Retina (tissue), 1 donor: ENCODE measurements around the gene SLC35E4.
"Not testable (repeated sequence)": the region's sequence is repeated elsewhere in the genome, so short reads cannot be mapped to it uniquely, and the experiment has no call there.

Experiments used
- DNase-seq: peaks from one replicate; pipeline ENCODE4 v3.0.0-alpha.2; 2016

The SLC35E4 gene, protein sequence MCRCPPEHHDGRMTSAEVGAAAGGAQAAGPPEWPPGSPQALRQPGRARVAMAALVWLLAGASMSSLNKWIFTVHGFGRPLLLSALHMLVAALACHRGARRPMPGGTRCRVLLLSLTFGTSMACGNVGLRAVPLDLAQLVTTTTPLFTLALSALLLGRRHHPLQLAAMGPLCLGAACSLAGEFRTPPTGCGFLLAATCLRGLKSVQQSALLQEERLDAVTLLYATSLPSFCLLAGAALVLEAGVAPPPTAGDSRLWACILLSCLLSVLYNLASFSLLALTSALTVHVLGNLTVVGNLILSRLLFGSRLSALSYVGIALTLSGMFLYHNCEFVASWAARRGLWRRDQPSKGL

DNA sequence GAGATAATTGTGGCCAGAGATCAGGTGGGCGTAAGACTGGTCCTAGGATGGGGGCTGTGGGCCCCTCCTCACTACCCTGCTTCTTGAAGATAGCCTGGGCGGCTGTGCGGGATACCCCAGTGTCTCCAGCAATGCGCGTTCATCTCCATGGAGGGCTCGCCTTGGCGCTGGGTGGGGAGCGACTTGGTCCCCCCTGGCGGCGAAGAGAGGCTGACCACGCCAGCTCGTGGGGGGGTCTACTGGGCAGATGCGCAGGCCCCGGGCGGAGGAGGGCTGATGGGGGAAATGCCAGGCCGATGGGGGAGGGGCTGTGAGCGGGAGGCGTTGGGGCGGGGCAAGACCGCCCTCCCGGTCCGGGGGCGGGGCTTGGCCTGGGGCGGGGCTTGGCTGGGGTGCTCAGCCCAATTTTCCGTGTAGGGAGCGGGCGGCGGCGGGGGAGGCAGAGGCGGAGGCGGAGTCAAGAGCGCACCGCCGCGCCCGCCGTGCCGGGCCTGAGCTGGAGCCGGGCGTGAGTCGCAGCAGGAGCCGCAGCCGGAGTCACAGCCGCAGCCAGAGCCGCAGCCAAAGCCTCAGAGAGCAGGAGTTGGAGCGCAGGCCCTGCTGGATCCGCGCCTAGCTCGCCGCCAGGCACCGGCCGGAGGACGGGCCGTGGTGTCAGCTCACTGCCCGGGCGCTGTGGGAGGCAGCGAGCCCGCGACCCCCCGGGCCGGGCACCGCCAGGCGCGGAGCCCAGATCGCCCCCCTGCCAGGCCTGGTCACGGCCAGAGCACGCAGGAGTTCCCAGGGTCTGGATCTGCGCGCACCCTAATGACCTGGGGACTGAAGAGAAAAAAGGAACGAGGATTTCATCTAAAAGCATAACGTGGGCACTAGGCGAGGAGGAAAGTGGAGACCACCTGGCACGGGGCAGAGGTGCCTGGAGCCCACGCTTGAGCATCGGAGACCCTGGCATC is at the start of gene SLC35E4:
Gene SLC35E4, plus strand, starts transcription at position 509 of the 953 bp plus-strand sequence. CDS start 670 bp downstream, outside the sequence.
- DNase-seq: peak; percentile 86

DNA sequence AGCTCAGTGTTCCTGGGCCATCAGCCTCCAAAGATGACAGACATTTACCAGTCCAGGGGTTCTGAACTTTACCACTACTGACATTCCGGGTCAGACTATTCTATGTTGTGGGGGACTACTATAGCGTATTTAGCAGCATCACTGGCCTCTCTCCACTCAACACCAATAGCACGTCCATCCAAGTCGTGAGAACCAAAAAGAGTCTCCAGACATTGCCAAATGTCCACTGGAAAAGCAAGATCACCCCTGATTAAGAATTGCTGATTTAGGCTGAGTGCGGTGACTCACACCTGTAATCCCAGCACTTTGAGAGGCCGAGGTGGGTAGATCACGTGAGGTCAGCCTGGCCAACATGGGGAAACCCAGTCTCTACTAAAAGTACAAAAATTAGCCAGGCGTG is 49.2 kb upstream of the SLC35E4 start:
- no peak for DNase-seq

DNA sequence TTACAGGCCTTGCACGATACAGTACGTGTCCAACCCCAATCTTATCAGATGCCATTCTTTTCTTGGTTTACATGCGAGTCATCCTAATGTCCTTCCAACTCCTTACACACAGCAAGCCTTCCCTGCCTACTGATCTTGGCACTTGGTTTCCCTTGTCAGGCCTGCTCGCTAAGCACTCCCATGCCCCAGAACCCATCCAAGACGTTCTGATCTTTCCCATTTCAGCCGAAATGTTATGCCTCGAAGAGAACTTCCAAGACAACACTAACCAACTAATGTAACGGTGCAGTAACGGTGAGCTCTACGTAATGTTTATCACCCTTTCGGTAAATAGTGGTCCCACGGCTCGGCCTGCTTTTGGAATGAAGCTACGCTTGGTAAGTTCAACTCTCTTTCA is 44.4 kb upstream of the SLC35E4 start:
- DNase-seq: no peak

DNA sequence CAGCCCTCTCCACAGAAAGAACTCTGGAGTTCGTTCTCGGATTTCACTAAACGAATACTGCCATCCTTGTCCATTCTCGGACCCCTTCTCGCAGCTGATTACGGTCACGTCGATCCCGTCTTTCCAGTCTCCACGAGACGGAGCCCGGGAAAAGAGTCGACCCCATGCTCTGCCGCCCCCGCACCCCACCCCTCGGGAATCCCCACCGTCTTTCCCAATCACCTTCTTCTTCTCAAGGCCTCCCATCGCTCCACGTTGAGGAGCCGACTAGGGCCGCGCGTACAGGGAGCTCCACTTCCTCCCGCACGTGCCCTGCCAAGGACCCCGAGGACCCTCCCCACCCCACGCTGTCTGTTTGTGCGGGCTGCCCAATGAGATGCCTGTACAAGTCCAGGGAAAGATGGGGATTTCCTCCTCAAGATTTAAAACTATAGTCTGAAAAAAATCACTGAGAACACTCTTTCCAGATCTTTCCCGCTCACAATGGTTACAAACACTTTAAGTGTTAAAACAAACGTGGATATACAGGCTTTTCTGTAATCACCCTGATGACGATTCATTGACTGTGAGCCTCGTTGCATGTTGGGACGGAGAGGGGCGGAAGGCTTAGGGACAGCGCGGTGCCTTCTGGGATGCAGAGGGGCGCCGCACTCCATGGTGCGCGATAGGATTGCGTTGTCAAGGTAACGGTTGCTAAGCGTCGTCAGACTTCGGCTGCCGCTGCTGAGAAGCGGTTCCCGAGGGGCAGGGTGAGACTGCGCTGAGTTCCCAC is 43.8 kb upstream of the SLC35E4 start, which contains the start of gene PES1:
Gene PES1, minus strand, starts transcription at position 323 of the 772 bp plus-strand sequence. Its CDS starts 77 bp downstream, at position 246.
- peak; percentile 100 for DNase-seq

DNA sequence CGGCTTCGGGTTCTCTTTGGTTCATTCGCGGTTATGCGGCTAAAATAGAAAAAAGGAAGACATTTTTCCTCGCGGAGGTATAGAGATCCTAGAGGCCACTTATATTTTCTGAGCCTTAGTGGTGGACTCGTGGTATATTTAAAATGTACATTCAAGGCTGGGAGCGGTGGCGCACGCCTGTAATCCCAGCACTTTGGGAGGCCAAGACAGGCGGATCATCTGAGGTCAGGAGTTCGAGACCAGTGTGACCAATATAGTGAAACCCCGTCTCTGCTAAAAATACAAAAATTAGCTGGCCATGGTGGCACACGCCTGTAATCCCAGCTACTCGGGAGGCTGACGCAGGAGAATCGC is 43.2 kb upstream of the SLC35E4 start:
- not testable (repeated sequence) for DNase-seq

DNA sequence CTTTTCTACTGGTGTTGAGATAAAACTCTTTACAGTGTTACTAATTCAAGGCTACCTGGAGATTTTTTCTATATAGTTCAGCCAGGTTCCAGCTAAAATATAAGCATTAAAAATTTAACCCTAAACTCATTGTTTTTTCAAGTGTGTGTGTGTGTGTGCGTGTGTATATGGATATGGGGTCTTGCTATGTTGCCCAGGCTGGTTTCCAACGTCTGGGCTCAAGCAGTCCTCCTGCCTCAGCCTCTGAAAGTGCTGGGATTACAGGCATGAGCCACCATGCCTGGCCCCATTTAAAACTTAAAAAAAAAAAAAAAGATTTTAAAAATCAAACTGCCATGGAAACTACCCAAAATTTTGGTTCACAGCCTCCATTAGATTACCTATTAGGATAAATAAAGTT is 39.4 kb upstream of the SLC35E4 start:
- DNase-seq: no peak

DNA sequence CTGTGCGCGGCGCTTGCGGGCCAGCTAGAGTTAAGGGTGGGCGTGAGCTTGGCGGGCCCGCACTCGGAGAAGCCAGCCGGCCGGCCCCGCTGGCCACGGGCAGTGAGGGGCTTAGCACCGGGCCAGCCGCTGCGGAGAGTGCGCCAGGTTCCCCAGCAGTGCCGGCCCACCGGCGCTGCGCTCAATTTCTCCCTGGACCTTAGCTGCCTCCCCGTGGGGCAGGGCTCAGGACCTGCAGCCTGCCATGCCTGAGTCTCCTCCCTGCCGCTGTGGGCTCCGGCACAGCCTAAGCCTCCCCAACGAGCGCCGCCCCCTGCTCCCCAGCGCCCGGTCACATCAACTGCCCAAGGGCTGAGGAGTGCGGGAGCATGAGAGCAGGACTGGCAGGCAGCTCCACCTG is 38.7 kb upstream of the SLC35E4 start:
- DNase-seq: no peak

DNA sequence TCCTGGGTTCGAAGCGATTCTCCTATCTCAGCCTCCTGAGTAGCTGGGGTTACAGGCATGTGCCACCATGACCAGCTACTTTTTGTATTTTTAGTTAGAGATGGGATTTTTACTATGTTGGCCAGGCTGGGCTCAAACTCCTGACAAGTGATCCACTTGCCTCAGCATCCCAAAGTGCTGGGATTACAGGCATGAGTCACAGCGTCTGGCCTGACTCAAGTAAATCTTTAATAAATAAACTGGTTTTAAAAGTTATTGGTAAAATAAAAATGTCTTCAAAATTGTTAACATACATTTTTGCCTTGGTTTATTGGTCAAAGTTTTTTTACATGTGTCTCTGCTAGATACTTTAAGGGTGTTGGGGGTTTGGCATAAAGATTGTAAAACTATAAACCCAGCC is 36.6 kb upstream of the SLC35E4 start:
- DNase-seq: no peak

DNA sequence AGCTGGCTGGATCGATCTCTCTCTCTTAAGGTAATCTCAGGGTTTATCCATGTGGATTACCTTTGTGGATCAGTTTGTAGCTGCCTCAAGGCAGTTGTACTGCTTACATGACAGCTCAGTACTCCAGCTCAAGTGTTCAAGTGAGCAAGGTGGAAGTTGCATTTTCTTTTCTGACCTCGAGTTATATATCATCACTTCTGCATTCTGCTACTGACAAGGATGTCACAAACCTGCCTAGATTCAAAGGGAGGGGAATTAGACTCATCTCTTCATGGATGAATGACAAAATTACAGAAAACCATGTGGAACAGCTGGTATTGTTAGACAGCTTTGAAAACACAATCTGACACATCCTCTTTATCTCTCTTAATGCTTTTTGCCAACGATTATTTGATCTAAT is 34.7 kb upstream of the SLC35E4 start:
- peak; percentile 25 for DNase-seq

DNA sequence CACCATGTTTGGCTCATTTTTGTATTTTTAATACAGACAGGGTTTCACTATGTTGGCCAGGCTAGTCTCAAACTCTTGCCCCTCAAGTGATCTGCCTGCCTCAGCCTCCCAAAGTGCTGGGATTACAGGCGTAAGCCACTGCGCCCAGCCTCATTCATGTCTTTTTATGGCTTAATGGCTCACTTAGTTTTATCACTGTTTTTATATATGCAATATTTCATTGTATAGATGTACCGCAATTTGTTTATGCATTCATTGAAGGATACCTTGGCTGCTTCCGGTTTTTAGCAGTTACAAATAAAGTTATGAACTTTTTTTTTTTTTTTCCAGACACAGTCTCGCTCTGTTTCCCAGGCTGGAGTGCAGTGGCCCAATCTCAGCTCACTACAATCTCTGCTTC is 34.1 kb upstream of the SLC35E4 start:
- no peak for DNase-seq

DNA sequence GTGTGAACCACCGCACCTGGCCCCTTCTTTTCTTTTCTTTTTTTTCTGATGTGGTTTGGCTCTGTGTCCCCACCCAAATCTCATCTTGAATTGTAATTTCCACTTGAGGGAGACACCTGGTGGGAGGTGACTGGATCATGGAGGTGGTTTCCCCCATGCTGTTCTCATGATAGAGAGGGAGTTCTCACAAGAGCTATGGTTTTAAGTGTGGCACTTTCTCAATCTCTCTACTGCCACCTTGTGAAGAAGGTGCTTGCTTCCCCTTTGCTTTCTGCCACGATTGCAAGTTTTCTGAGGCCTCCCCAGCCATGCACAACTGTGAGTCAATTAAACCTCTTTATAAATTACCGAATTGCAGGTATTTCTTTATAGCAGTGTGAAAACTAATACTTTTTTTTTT is 33.5 kb upstream of the SLC35E4 start:
- peak; percentile 12 for DNase-seq

DNA sequence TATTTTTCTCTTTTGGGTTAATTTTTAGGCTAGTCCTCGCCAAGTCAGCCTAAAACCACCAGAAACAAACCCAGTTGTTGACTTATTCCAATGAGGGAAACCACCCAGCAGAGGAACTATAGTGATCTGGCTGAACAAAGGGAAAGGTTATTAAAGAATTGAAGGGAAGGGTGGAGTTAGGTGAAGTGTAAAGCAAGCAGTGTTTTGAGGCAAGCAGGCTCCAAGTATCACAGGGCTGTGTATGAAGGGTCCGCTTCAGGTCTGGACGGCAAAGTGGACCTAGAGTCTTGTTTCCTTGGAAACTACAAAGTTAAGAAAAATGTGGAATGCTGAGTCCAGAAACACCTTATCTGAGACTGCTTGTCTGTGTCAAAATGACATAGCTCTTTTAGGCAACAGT is 31.8 kb upstream of the SLC35E4 start:
- DNase-seq: no peak

DNA sequence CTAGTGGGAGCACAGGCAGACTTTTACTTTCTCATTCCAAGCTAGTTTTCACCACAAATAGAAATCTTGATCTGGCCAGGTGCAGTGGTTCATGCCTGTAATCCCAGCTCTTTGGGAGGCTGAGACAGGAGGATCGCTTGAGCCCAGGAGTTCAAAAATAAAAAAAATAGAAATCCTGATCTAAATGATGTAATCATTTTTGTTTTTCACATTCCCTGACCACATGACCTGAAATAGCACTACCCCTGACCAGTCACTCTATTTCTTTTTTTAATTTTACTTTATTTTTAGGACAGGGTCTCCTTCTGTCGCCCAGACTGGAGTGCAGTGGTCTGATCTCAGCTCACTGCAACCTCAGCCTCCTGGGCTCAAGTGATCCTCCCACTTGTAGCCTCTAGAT is 30.9 kb upstream of the SLC35E4 start:
- DNase-seq: no peak

DNA sequence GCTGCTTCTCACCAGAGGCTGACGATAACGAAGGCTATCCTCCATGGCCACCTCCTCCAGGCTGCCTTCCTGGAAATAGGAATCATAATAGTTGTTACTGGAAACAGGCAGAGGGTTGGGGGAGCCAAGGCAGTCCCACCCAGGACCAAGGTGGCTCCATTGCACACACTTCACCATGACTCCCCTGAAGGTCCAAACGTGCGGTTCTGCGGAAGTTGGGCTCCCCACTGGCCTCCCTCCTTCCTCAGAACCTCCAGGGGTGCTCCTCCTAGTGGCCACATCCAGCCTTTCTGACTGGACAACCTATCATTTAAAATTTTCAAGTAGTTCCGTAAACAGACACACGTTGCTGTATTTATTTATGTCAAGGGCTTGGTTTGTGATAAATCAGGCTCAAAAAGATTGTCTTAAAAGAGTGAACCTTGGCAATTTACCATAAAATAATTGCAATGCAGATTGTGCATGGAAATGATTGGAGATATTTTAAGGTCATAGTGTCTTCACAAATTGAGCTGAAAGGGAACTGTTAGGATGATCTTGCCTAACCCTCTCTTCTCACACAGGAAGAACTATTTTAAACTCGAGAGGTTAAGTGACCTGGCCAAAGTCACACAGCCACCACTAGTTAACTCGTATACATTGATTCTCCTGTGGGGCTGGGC is 30.0 kb upstream of the SLC35E4 start:
- peak; percentile 48 for DNase-seq

DNA sequence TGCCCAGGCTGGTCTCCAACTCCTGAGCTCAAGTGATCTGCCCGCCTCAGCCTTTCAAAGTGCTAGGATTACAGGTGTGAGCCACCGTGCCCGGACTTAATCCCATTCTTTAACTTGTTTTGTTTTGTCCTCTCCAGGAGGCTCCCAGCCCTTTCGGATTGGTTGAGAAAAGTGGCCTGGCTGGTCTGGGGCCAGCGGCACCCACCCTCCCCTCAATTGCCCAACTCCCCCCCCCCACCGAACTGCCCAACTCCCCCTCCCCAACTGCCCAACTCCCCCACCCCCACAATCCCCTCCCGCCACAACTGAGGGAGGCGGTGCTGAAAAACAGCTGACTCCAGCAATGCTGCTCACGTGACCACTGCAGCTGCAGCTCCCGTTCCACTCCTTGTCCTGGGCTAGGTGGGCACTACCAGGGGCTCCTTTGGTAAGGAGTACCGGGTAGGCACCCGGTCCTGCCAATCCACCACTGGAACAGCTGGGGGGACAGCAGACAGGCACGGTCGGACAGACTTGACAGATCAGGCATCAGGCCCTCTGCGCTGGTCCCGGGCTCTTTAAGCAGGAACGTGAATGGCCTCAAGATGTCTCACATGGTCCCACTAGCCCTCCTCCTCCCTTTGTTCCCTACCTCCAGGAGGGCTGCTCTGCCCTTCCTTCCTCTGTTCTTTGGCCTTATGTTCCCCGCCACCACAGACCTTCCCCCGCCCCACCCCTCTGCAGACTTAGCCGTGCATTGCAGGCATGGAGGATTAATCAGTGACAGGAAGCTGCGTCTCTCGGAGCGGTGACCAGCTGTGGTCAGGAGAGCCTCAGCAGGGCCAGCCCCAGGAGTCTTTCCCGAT is 28.9 kb upstream of the SLC35E4 start, which contains the start of gene TCN2:
Gene TCN2, plus strand, starts transcription at position 720 of the 845 bp plus-strand sequence. CDS start 158 bp downstream, outside the sequence.
- peak; percentile 89 for DNase-seq

DNA sequence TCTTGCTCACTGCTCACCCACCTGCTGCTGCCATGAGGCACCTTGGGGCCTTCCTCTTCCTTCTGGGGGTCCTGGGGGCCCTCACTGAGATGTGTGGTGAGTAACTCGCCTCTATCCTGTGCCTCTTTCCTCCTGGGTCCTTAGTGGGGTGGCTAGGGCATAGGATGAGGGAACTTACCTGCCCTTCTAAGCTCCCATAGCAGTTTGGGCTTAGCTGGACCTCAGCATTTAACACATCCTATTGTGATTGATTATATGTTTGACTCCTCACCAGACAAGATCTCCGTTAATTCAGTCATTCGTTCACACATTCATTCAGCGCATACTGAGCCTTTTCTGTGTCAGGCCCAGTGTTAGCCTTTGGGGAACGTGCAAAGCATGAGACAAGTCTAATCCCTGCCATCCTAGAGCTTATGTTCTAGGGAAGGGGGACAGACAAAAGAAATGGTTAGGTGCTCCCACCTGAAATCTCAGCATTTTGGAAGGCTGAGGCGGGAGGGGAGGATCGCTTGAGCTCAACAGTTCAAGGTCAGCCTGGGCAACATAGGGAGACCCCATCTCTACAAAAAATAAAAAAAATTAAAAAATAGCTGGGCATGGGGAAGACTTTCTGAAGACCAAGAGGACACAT is 28.2 kb upstream of the SLC35E4 start:
- DNase-seq: no peak

DNA sequence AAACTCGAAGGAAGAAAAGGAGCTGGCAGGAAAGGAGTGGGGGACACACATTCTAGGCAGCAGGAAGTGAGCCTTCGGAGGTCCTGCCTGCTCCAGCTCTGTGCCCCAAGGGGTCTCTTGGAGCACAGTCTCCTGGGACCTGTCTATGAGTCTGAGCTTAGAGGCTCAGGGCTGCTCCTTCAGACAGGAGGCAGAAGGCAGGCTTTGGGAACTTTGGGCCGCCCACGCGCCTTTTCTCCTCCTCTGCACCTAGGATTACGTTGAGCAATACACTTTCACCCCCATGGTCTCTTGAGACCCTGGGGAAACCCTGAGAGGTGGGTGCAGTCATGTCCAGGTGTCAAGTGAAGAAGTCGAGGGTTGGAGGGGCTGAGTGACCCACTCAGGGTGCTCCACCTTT is 27.6 kb upstream of the SLC35E4 start:
- no peak for DNase-seq

DNA sequence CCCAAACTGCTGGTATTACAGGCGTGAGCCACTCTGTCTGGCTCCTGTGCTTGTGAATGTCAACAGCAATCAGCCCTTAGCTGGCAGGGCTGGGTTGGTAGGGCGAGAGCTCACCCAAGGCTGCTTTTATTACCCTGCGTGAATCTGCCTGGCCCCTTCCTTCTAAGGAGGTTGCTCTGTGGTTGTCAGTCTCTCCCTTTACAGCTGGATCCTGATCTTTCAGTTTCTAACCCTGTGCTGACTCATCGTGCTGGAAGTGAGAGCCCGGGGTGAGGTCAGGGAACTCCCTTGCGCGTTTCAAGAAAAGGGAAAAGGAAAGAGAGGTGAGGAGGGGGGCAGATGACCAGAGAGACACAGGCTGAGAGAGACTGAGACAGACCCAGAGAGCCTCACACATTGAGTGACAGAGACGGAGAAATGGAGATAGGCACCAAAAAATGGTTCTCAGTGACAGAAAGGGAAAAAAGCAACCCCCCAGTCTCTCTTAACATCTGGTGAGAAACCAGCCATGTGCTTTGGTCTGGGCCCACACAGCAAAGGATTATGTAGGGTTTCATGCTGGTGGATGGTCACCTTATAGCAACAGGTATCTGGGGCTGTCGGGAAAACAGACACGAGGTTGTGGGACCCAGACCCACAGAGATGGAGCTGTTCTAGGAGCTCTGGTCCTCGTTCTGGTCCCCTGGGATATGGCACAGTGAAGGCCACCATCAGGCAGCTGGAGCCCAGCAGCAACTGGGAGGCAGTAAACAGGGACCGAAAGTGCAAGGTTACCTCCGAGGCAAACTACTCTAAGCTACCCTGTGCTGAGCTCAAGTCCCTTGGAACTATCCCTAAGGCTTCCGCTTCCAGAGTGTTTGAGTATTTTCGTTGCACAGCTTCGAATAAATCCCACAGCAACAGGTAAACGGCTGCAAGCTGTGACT is 26.1 kb upstream of the SLC35E4 start:
- DNase-seq: no peak

DNA sequence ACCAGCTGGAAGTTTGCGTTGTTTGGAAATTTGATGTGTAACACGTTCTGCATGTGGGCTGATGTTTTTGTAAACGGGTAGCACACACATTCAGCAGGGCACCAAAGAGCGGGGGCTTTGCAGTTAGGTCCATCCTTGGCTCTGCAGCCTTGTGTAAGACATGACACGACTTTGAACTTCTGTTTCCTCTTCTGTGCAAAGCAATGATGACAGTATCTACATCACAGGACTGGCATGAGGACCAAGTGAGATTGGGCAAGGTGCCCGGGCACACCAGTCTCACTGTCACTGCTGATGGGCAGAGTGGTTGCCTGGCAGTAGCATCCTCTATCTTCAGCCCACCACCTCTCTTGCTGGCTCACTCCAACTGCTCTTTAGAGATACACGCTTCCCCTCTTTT is 25.3 kb upstream of the SLC35E4 start:
- DNase-seq: no peak

DNA sequence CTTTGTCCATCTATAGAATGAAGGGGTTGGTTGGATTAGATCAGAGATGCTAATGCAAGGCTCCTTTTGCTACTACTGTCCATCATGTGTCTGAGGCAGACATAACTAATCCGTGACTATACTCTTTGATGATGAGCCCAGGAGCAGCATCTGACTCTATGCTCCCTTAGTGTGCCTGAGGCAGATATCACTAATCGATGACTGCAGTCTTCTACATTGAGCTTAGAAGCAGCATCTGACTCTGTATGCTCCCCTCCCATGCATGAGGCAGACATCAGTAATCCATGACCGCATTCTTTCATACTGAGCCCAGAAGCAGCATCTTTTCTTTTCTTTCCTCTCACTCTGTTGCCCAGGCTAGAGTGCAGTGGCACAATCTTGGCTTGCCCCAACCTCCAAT is 24.4 kb upstream of the SLC35E4 start:
- DNase-seq: no peak
